ENCODE results near the gene ABL1.

Gene ABL1

GRCh38 chr9:130839132-130840111 lies 4.4 kb downstream of the ABL1 start:
- no peak for DNase-seq (ENCODE audit: low read depth)
- TF ChIP-seq MYC (IDR thresholded peaks at IDR 0.05; ENCODE audit: low read depth, low read length) (no peak), POLR2A (IDR thresholded peaks at IDR 0.05; ENCODE audit: extremely low read depth, insufficient read length) (no peak), MAX (IDR thresholded peaks at IDR 0.05; ENCODE audit: low read depth, low read length) (no peak), CTCF (IDR thresholded peaks at IDR 0.05; ENCODE audit: low read depth, low read length) (no peak)
- H3K4me3 ChIP-seq (ENCODE audit: low read depth, low read length) = no peak overlapping the region

- DNase-seq (ENCODE audit: low read depth) = no peak
- no peak overlapping the region for H3K4me3 ChIP-seq (ENCODE audit: low read depth, low read length)
- TF ChIP-seq POLR2A (IDR thresholded peaks at IDR 0.05; ENCODE audit: extremely low read depth, insufficient read length) = no peak
These were observed 7.5 kb downstream of the ABL1 start for GRCh38 chr9:130842545-130842944.

- no peak for DNase-seq (ENCODE audit: low read depth)
- H3K4me3 ChIP-seq (ENCODE audit: low read depth, low read length) = no peak overlapping the region
- TF ChIP-seq CTCF (IDR thresholded peaks at IDR 0.05; ENCODE audit: low read depth, low read length) (no peak), MAX (IDR thresholded peaks at IDR 0.05; ENCODE audit: low read depth, low read length) (no peak), POLR2A (IDR thresholded peaks at IDR 0.05; ENCODE audit: extremely low read depth, insufficient read length) (no peak), MYC (IDR thresholded peaks at IDR 0.05; ENCODE audit: low read depth, low read length) (no peak)
These were observed 8.2 kb downstream of the ABL1 start for GRCh38 chr9:130843049-130843908.

- no peak for DNase-seq (ENCODE audit: low read depth)
- H3K4me3 ChIP-seq (ENCODE audit: low read depth, low read length) = no peak overlapping the region
- TF ChIP-seq CTCF (IDR thresholded peaks at IDR 0.05; ENCODE audit: low read depth, low read length) = no peak
- TF ChIP-seq MAX (IDR thresholded peaks at IDR 0.05; ENCODE audit: low read depth, low read length) = no peak
- TF ChIP-seq POLR2A (IDR thresholded peaks at IDR 0.05; ENCODE audit: extremely low read depth, insufficient read length) = no peak
- TF ChIP-seq MYC (IDR thresholded peaks at IDR 0.05; ENCODE audit: low read depth, low read length) = no peak
These were observed 9.0 kb downstream of the ABL1 start for GRCh38 chr9:130844044-130844451.

- TF ChIP-seq MYC (IDR thresholded peaks at IDR 0.05; ENCODE audit: low read depth, low read length) (no peak), CTCF (IDR thresholded peaks at IDR 0.05; ENCODE audit: low read depth, low read length) (no peak), MAX (IDR thresholded peaks at IDR 0.05; ENCODE audit: low read depth, low read length) (no peak), POLR2A (IDR thresholded peaks at IDR 0.05; ENCODE audit: extremely low read depth, insufficient read length) (no peak)
- H3K4me3 ChIP-seq (ENCODE audit: low read depth, low read length) = no peak overlapping the region
- no peak for DNase-seq (ENCODE audit: low read depth)
These were observed 10.2 kb downstream of the ABL1 start for GRCh38 chr9:130845254-130845653.

Measured in NB4 (cell line).